Activated B cell treated with CpG ODN at 0.5 μM for 24 hours (primary cell): ENCODE measurements around the gene STK26. TPM values are rescaled to one million over a fixed set of nuclear protein-coding genes. Genes with fewer than 3 reads are reported as not detected.
A peak's percentile ranks its signal among the peaks of the same experiment; 100 is the strongest.

ENCODE experiments used
- ATAC-seq: fragments of 200-7000 bp; cut with Tn5 transposase; one replicate; pipeline ENCODE4 v1.10.0; 2021; ENCODE audit warnings: low read depth, mild to moderate bottlenecking, moderate library complexity
- CTCF ChIA-PET: fragments of 350-600 bp; sonication (Branson Sonifier 250); formaldehyde crosslinking; loops from one replicate; lab custom pipeline; 2021; ENCODE audit warnings: antibody characterized with exemption; lab: Charles Lee
- POLR2A ChIA-PET: fragments of 350-600 bp; sonication (Branson Sonifier 250); formaldehyde crosslinking; loops from one replicate; lab custom pipeline; 2021; ENCODE audit warnings: antibody characterized with exemption; lab: Charles Lee
- DNase-seq: peaks from one replicate; pipeline ENCODE4 v3.0.0; 2022
- H3K27ac Mint-ChIP-seq: one replicate; pipeline ENCODE4 v1.8.0; 2020; ENCODE audit warnings: mixed read lengths
- H3K27me3 Mint-ChIP-seq: one replicate; pipeline ENCODE4 v1.8.0; 2021; ENCODE audit warnings: mixed read lengths
- H3K36me3 Mint-ChIP-seq: one replicate; pipeline ENCODE4 v1.8.0; 2021; ENCODE audit warnings: low read depth, mixed read lengths
- H3K4me1 Mint-ChIP-seq: one replicate; pipeline ENCODE4 v1.8.0; 2021; ENCODE audit warnings: mixed read lengths
- H3K4me3 Mint-ChIP-seq: one replicate; pipeline ENCODE4 v1.8.0; 2020; ENCODE audit warnings: mild to moderate bottlenecking, mixed read lengths
- H3K9me3 Mint-ChIP-seq: one replicate; pipeline ENCODE4 v1.8.0; 2020; ENCODE audit warnings: mixed read lengths
- intact Hi-C: fragments of 100-400 bp; cut with micrococcal nuclease; formaldehyde crosslinking; loops from one replicate; pipeline ENCODE4 v1.15.1; 2024
- total RNA-seq: library from RNA; stranded (reverse); gene quantifications from 2 replicates; pipeline ENCODE4 v1.2.3, GENCODE V29; 2022
- TF ChIP-seq, protein P1 (sequence below): fragments of 200-600 bp; IDR thresholded peaks from one replicate; pipeline ENCODE4 v1.8.0; 2022; ENCODE audit warnings: antibody characterized with exemption, mild to moderate bottlenecking

STK26 gene
- total RNA-seq, 1 donor from 2014 or later = 19.9 TPM

DNA sequence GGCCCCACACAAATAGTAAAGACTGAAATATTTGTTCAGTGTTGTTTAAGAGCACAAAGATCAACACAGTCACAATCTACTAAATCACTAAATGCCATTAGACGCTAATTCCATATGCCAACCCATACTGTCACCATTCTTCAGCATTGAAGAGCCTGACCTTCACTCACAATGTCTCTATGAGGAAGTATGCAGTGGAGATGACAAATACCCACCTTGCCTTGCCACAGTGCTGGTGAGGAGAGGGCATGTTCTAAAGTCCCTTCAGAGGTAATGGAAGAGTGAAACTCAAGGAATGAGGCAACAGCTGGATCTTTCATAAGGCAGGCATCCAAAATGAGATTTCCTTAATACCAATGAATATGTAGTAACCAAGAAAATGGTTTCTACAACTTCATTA, 54.3 kb downstream of the STK26 start:
- H3K27me3 Mint-ChIP-seq = no peaks in the 10 kb centered on the region
- CTCF ChIA-PET = no interaction called here
- TF ChIP-seq, protein P1, sequence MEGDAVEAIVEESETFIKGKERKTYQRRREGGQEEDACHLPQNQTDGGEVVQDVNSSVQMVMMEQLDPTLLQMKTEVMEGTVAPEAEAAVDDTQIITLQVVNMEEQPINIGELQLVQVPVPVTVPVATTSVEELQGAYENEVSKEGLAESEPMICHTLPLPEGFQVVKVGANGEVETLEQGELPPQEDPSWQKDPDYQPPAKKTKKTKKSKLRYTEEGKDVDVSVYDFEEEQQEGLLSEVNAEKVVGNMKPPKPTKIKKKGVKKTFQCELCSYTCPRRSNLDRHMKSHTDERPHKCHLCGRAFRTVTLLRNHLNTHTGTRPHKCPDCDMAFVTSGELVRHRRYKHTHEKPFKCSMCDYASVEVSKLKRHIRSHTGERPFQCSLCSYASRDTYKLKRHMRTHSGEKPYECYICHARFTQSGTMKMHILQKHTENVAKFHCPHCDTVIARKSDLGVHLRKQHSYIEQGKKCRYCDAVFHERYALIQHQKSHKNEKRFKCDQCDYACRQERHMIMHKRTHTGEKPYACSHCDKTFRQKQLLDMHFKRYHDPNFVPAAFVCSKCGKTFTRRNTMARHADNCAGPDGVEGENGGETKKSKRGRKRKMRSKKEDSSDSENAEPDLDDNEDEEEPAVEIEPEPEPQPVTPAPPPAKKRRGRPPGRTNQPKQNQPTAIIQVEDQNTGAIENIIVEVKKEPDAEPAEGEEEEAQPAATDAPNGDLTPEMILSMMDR = no peak
- no peaks in the 10 kb centered on the region for H3K4me1 Mint-ChIP-seq
- H3K4me3 Mint-ChIP-seq = no peak overlapping the region
- H3K36me3 Mint-ChIP-seq = peaks cover 7% of the 10 kb centered on the region
- POLR2A ChIA-PET = no interaction called here
- H3K9me3 Mint-ChIP-seq = no peaks in the 10 kb centered on the region
- no peak for ATAC-seq
- peak overlapping the region; percentile 24 for H3K27ac Mint-ChIP-seq
- intact Hi-C loops = no loop called here
- no peak for DNase-seq

DNA sequence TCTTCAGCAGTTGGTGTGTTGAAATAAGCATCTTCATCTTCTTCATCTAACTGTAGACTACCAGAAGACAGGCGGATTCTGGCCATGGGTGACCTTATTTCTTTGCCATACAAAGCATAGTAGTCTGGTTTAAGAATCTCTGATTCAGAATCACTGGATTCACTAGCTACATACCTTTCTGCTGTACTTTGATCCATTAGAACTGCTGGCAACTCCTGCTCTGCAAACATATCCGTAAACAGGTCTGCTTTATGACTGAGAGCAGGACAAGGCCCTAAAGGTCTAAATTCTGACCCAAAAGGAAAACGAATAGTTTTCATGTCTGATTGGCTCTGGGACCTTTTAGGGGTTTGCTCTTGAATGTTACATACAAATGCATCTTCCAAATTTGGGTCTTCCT, 54.8 kb downstream of the STK26 start:
- DNase-seq (no peak), ATAC-seq (no peak)
- Mint-ChIP-seq H3K4me1 (no peaks in the 10 kb centered on the region), H3K27ac (no peak overlapping the region), H3K36me3 (peaks cover 5% of the 10 kb centered on the region), H3K27me3 (no peaks in the 10 kb centered on the region), H3K4me3 (no peak overlapping the region), H3K9me3 (no peaks in the 10 kb centered on the region)
- TF ChIP-seq, protein P1 = no peak
- POLR2A ChIA-PET = no interaction called here
- intact Hi-C loops = no loop called here
- CTCF ChIA-PET = interaction anchor here (0.6 to 1.1 kb wide), 2 partner anchors 14 to 1201 kb away, joined by 3 read pairs; no protein-coding TSS in a partner anchor

DNA sequence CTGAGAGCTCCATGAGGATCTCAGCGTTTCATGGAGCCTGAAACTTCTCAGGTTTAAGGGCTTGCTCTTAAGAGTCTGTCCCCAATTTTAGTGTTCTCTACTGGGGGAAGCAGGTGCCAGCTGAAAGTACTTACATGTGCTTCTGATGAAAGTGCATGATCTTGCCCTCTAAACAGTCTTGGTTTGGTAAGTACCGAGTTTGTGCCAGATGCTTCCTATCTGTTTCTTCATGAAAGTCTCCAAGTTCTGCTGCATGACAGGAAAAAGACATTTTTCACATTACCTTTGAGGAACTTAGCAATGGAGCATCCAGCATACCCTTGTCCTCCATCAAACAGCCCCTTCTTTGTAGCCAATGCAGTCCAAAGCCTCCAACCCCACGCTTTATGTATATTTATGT, 62.7 kb downstream of the STK26 start:
- Mint-ChIP-seq H3K4me1 (no peaks in the 10 kb centered on the region), H3K4me3 (no peak overlapping the region), H3K27ac (no peak overlapping the region), H3K36me3 (no peaks in the 10 kb centered on the region), H3K27me3 (peaks cover 2% of the 10 kb centered on the region), H3K9me3 (no peaks in the 10 kb centered on the region)
- ChIA-PET CTCF (no interaction called here), POLR2A (no interaction called here)
- TF ChIP-seq, protein P1 = no peak
- ATAC-seq (no peak), DNase-seq (no peak)
- intact Hi-C loops = no loop called here

DNA sequence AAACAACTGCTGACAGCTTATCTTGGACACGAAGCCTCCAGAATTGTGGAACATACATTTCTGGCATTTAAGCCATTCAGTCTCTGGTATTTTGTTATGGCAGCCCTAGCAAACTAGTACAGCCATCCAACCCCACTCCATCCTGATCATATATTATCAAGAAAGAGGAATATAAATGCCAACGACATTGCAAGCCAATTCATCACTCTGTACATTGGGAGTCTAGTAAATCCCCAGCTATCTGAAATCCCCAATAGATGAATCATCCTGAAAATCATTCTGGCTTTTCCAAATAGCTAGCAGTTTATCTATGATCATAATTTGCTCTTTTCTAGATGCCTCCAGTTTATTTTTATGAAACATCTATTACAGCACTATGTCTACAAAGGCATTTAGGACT, 63.6 kb downstream of the STK26 start:
- Mint-ChIP-seq H3K36me3 (no peaks in the 10 kb centered on the region), H3K4me3 (no peak overlapping the region), H3K27ac (no peak overlapping the region), H3K9me3 (no peaks in the 10 kb centered on the region), H3K27me3 (peaks cover 2% of the 10 kb centered on the region), H3K4me1 (no peaks in the 10 kb centered on the region)
- intact Hi-C loops = no loop called here
- no peak for DNase-seq
- TF ChIP-seq, protein P1 = no peak
- POLR2A ChIA-PET = no interaction called here
- CTCF ChIA-PET = no interaction called here
- no peak for ATAC-seq

DNA sequence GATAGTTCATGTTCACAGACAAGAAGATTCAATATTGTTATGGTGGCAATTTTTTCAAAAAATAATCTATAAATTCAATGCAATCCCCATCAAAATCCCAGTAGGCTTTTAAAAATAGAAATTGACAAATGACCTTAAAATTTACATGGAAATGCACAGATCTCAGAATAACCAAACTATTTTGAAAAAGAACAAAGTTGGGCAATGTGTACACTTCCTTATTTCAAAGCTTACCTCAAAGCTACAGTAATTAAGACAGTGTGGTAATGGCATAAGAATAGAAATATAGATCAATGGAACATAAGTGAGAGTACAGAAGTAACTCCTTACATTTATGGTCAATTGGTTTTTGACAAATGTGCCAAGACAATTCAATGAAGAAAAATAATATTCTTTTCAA, 65.8 kb downstream of the STK26 start:
- POLR2A ChIA-PET = interaction anchor here (0.5 kb wide), 1 partner anchor 96 kb away, joined by 3 read pairs; no protein-coding TSS in a partner anchor
- no peak overlapping the region for H3K4me3 Mint-ChIP-seq
- H3K36me3 Mint-ChIP-seq = no peaks in the 10 kb centered on the region
- CTCF ChIA-PET = no interaction called here
- no peaks in the 10 kb centered on the region for H3K9me3 Mint-ChIP-seq
- intact Hi-C loops = no loop called here
- H3K4me1 Mint-ChIP-seq = peaks cover 3% of the 10 kb centered on the region
- TF ChIP-seq, protein P1 = no peak
- no peak for DNase-seq
- ATAC-seq = no peak
- H3K27ac Mint-ChIP-seq = no peak overlapping the region
- peaks cover 2% of the 10 kb centered on the region for H3K27me3 Mint-ChIP-seq
